ENCODE data around the gene DIS3. TPM values are rescaled to one million over a fixed set of nuclear protein-coding genes. Genes with fewer than 3 reads are reported as not detected.
"Not testable (repeated sequence)": the region's sequence is repeated elsewhere in the genome, so short reads cannot be mapped to it uniquely, and the experiment has no call there.

DIS3 gene
- total and polyA plus RNA-seq, 10 of the 15 experiments (the other 5 are each of a cell fraction or from before 2014, with no cell fraction given), result 10.8 to 65.3 (median 39.2) TPM

DNA sequence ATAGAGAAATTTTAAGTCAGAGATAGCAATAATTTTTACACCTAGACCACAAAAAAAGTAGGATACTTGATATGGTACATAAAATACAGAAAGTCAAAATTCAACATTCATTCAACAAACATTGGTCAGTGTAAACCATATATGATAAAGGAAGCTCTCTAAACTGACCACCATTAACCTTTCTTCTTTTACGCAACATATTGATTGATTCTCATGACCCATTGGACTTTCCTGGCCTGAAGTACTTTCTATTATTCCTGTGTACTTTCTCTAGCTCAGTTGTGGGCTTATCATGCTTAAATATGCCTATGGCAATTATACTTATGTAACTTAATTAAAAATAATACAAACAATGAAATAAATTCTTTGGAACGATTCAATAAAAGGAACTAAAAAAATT is 10.9 kb upstream of the DIS3 start (continued):
- TF ChIP-seq EZH2 (IDR thresholded peaks at IDR 0.05; ENCODE audit: borderline replicate concordance, control insufficient read depth, low read depth, low read length), result no peak

DNA sequence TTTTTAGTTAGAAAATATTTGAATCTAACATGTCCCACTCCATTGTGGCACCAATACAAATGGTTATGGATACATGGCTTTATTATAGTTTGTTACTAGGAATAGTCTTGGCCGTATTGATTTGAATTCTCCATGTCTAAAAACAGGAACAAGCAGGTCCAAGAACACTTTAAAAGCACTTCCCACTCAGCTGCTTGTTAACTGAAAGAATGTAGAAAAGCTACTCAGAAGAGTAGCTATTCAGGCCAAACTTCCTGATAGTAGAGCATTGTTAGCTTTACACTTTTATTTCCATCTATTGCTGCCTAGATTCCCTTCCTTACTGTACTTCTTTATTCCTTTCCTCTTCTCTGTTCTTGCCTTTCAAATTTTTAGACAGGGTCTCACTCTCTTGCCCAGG is 7.1 kb upstream of the DIS3 start:
- ChIA-PET POLR2A (interaction anchor here (1.3 kb wide), 1 partner anchor 10 kb away, joined by 3 read pairs; no protein-coding TSS in a partner anchor), RAD21 (ENCODE audit: unreplicated experiment) (no interaction called here), SMC1A (ENCODE audit: uncharacterized antibody, unreplicated experiment) (interaction anchor here (0.6 to 1.9 kb wide), 6 partner anchors 11 to 202 kb away, joined by 3 to 5 read pairs (median 4); no protein-coding TSS in a partner anchor), CTCF (interaction anchor here (1.2 to 3.2 kb wide), 4 partner anchors 10 to 145 kb away, joined by 3 to 19 read pairs (median 5); no protein-coding TSS in a partner anchor)
- 44% methylated on average over 1 of the region's 1 CpG for WGBS (ENCODE audit: insufficient coverage, insufficient replicate concordance, low lambda C conversion rate, missing lambda C conversion rate)
- Histone ChIP-seq H3K79me2 (ENCODE audit: control insufficient read depth, insufficient read depth, low read length) (peaks cover 20% of the 10 kb centered on the region), H3K9ac (ENCODE audit: control insufficient read depth, insufficient read depth, low read length) (no peak overlapping the region), H3K27ac (ENCODE audit: control insufficient read depth, insufficient read depth) (no peak overlapping the region), H3K4me2 (ENCODE audit: control insufficient read depth, insufficient read depth) (no peak overlapping the region), H4K20me1 (ENCODE audit: control insufficient read depth, insufficient read depth) (no peaks in the 10 kb centered on the region), H3K9me3 (replicated peaks; ENCODE audit: control insufficient read depth, insufficient read depth, low read length) (no peaks in the 10 kb centered on the region), H2AFZ (ENCODE audit: control insufficient read depth, low read depth, low read length) (no peak overlapping the region), H3K4me1 (ENCODE audit: control insufficient read depth, insufficient read depth, low read length) (no peaks in the 10 kb centered on the region), H3K27me3 (replicated peaks in 1 of 2; ENCODE audit: control insufficient read depth in 2 of 2, insufficient read depth in 2 of 2, low read length in 1 of 2) (no peaks in the 10 kb centered on the region), H3K36me3 (ENCODE audit: control insufficient read depth in 2 of 2, insufficient read depth in 2 of 2, low read length in 1 of 2) (peaks cover 0 to 17% of the 10 kb centered on the region in 2 experiments; a peak in 2 of 4 replicates), H3K4me3 (no peak overlapping the region)
- TF ChIP-seq NR2C2 (IDR thresholded peaks at IDR 0.05; ENCODE audit: borderline replicate concordance, control insufficient read depth, insufficient read length, low read depth) (no peak), WRNIP1 (IDR thresholded peaks at IDR 0.05; ENCODE audit: borderline replicate concordance, low read depth, low read length) (no peak), FOXK2 (IDR thresholded peaks at IDR 0.05) (no peak), POU2F2 (IDR thresholded peaks at IDR 0.05; ENCODE audit: borderline replicate concordance, low read depth, low read length) (no peak), TCF3 (IDR thresholded peaks at IDR 0.05; ENCODE audit: borderline replicate concordance, insufficient read depth, low read depth, low read length) (no peak), POLR2AphosphoS2 (IDR thresholded peaks at IDR 0.05; ENCODE audit: low read depth, low read length) (no peak), MTA2 (IDR thresholded peaks at IDR 0.05; ENCODE audit: low read depth) (no peak), EZH2 (IDR thresholded peaks at IDR 0.05; ENCODE audit: borderline replicate concordance, control insufficient read depth, low read depth, low read length) (no peak), MYC (IDR thresholded peaks at IDR 0.05; ENCODE audit: insufficient read depth, insufficient read length, insufficient replicate concordance, low read length, severe bottlenecking) (no peak), ZNF622 (IDR thresholded peaks at IDR 0.05) (no peak)
- TF ChIP-seq, protein P1, sequence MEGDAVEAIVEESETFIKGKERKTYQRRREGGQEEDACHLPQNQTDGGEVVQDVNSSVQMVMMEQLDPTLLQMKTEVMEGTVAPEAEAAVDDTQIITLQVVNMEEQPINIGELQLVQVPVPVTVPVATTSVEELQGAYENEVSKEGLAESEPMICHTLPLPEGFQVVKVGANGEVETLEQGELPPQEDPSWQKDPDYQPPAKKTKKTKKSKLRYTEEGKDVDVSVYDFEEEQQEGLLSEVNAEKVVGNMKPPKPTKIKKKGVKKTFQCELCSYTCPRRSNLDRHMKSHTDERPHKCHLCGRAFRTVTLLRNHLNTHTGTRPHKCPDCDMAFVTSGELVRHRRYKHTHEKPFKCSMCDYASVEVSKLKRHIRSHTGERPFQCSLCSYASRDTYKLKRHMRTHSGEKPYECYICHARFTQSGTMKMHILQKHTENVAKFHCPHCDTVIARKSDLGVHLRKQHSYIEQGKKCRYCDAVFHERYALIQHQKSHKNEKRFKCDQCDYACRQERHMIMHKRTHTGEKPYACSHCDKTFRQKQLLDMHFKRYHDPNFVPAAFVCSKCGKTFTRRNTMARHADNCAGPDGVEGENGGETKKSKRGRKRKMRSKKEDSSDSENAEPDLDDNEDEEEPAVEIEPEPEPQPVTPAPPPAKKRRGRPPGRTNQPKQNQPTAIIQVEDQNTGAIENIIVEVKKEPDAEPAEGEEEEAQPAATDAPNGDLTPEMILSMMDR (IDR thresholded peaks at IDR 0.05 in 2 of 3, conservative IDR thresholded peaks at IDR 0.05 in 1 of 3; ENCODE audit: control insufficient read depth in 2 of 3, extremely low read depth in 1 of 3, insufficient read depth in 1 of 3, low read depth in 3 of 3, low read length in 3 of 3), result no peak
- TF ChIP-seq, protein P2, sequence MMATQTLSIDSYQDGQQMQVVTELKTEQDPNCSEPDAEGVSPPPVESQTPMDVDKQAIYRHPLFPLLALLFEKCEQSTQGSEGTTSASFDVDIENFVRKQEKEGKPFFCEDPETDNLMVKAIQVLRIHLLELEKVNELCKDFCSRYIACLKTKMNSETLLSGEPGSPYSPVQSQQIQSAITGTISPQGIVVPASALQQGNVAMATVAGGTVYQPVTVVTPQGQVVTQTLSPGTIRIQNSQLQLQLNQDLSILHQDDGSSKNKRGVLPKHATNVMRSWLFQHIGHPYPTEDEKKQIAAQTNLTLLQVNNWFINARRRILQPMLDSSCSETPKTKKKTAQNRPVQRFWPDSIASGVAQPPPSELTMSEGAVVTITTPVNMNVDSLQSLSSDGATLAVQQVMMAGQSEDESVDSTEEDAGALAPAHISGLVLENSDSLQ (IDR thresholded peaks at IDR 0.05), result no peak
- no TSS peak for BruUV-seq (replicated peaks)
- FAIRE-seq (no peak), DNase-seq (ENCODE audit: low read depth, low spot score) (no peak), ATAC-seq (no peak)
- intact Hi-C loops (cut with micrococcal nuclease; ENCODE audit: unreplicated experiment), result no loop called here
- in situ Hi-C loops (cut with MboI), result no loop called here

DNA sequence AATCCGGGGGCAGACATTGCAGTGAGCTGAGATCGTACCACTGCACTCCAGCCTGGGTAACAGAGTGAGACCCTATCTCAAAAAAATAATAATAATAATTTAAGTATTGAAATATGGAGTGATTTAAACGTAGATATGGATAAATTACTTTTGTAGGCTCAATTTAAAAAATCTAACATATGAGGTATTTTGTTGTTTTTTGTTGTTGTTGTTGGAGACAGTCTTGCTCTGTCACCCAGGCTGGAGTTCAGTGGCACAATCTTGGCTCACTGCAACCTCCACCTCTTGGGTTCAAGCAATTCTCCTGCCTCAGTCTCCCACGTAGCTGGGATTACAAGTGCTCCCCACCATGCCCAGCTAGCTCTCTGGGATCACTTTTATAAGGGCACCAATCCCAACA is 3.0 kb upstream of the DIS3 start:
- H3K36me3 ChIP-seq (ENCODE audit: control insufficient read depth in 2 of 2, insufficient read depth in 2 of 2, low read length in 1 of 2); ATAC-seq; H3K9ac ChIP-seq (ENCODE audit: control insufficient read depth, insufficient read depth, low read length); DNase-seq (ENCODE audit: low read depth, low spot score); H3K27ac ChIP-seq (ENCODE audit: control insufficient read depth, insufficient read depth); H3K27me3 ChIP-seq (replicated peaks in 1 of 2; ENCODE audit: control insufficient read depth in 2 of 2, insufficient read depth in 2 of 2, low read length in 1 of 2); RAD21 ChIA-PET (ENCODE audit: unreplicated experiment); FAIRE-seq; H4K20me1 ChIP-seq (ENCODE audit: control insufficient read depth, insufficient read depth); H2AFZ ChIP-seq (ENCODE audit: control insufficient read depth, low read depth, low read length); in situ Hi-C loops (cut with MboI); H3K4me1 ChIP-seq (ENCODE audit: control insufficient read depth, insufficient read depth, low read length); BruUV-seq (replicated peaks); H3K9me3 ChIP-seq (replicated peaks; ENCODE audit: control insufficient read depth, insufficient read depth, low read length); intact Hi-C loops (cut with micrococcal nuclease; ENCODE audit: unreplicated experiment): not testable (repeated sequence)
- H3K4me2 ChIP-seq (ENCODE audit: control insufficient read depth, insufficient read depth), result peak overlapping the region; percentile 41
- peaks cover 59% of the 10 kb centered on the region for H3K79me2 ChIP-seq (ENCODE audit: control insufficient read depth, insufficient read depth, low read length)
- WGBS (ENCODE audit: insufficient coverage, insufficient replicate concordance, low lambda C conversion rate, missing lambda C conversion rate), result 94% methylated on average over 4 of the region's 4 CpGs
- ChIA-PET CTCF (interaction anchor here (1.3 kb wide), 1 partner anchor 16 kb away, joined by 4 read pairs; no protein-coding TSS in a partner anchor), POLR2A (interaction anchor here (2.6 kb wide), 1 partner anchor 56 kb away, joined by 8 read pairs; the partner anchor contains the start of gene BORA), SMC1A (ENCODE audit: uncharacterized antibody, unreplicated experiment) (interaction anchor here (1.2 to 3.8 kb wide), 3 partner anchors 13 to 75 kb away, joined by 3 to 12 read pairs (median 4); no protein-coding TSS in a partner anchor)
- peak overlapping the region; percentile 26; the same call in 1 of the 2 replicates for H3K4me3 ChIP-seq
